ENCODE data around the gene DIAPH3. TPM values are rescaled to one million over a fixed set of nuclear protein-coding genes. Genes with fewer than 3 reads are reported as not detected.

DIAPH3 gene
- polyA plus RNA-seq, 1 of the 3 experiments (the other 2 are of a cell fraction) = 5.4 TPM

GRCh38 chr13:60080850-60081249, 82.9 kb downstream of the DIAPH3 start:
- no peaks in the 10 kb centered on the region for H3K9me2 ChIP-seq
- 95% methylated on average over 1 of the region's 1 CpG for WGBS (ENCODE audit: low lambda C conversion rate)
- H3K79me2 ChIP-seq (ENCODE audit: insufficient read depth) = peaks cover 80% of the 10 kb centered on the region
- no peak overlapping the region for H3K9ac ChIP-seq
- H3K9me3 ChIP-seq = no peaks in the 10 kb centered on the region
- H3K36me3 ChIP-seq (replicated peaks in 1 of 2; ENCODE audit: control insufficient read depth in 1 of 2, insufficient read depth in 2 of 2, low read length in 1 of 2) = no peaks in the 10 kb centered on the region
- no peak overlapping the region for H2AFZ ChIP-seq (ENCODE audit: low read depth)
- no peaks in the 10 kb centered on the region for H4K20me1 ChIP-seq (ENCODE audit: insufficient read depth)
- no peak for DNase-seq
- no peak overlapping the region for H3K4me2 ChIP-seq
- H3K4me3 ChIP-seq (ENCODE audit: low read depth in 2 of 2, low read length in 1 of 2) = no peak overlapping the region
- POLR2A ChIA-PET = no interaction called here
- no peaks in the 10 kb centered on the region for H3K27me3 ChIP-seq (ENCODE audit: insufficient read depth)
- peaks cover 8% of the 10 kb centered on the region for H3F3A ChIP-seq (replicated peaks; ENCODE audit: insufficient read depth)
- TF ChIP-seq TCF12 (IDR thresholded peaks at IDR 0.05) = peak; percentile 61
- TF ChIP-seq, protein P1, sequence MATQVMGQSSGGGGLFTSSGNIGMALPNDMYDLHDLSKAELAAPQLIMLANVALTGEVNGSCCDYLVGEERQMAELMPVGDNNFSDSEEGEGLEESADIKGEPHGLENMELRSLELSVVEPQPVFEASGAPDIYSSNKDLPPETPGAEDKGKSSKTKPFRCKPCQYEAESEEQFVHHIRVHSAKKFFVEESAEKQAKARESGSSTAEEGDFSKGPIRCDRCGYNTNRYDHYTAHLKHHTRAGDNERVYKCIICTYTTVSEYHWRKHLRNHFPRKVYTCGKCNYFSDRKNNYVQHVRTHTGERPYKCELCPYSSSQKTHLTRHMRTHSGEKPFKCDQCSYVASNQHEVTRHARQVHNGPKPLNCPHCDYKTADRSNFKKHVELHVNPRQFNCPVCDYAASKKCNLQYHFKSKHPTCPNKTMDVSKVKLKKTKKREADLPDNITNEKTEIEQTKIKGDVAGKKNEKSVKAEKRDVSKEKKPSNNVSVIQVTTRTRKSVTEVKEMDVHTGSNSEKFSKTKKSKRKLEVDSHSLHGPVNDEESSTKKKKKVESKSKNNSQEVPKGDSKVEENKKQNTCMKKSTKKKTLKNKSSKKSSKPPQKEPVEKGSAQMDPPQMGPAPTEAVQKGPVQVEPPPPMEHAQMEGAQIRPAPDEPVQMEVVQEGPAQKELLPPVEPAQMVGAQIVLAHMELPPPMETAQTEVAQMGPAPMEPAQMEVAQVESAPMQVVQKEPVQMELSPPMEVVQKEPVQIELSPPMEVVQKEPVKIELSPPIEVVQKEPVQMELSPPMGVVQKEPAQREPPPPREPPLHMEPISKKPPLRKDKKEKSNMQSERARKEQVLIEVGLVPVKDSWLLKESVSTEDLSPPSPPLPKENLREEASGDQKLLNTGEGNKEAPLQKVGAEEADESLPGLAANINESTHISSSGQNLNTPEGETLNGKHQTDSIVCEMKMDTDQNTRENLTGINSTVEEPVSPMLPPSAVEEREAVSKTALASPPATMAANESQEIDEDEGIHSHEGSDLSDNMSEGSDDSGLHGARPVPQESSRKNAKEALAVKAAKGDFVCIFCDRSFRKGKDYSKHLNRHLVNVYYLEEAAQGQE (IDR thresholded peaks at IDR 0.05; ENCODE audit: low read depth, low read length) = no peak
- CTCF ChIA-PET = no interaction called here
- H3K27ac ChIP-seq (ENCODE audit: low read depth in 2 of 2, low read length in 1 of 2) = no peak overlapping the region
- H3K4me1 ChIP-seq (ENCODE audit: control insufficient read depth in 1 of 2, insufficient read depth in 2 of 2, low read depth in 1 of 2, low read length in 1 of 2) = peaks cover 0 to 24% of the 10 kb centered on the region in 2 experiments; a peak in 2 of 4 replicates

DNA sequence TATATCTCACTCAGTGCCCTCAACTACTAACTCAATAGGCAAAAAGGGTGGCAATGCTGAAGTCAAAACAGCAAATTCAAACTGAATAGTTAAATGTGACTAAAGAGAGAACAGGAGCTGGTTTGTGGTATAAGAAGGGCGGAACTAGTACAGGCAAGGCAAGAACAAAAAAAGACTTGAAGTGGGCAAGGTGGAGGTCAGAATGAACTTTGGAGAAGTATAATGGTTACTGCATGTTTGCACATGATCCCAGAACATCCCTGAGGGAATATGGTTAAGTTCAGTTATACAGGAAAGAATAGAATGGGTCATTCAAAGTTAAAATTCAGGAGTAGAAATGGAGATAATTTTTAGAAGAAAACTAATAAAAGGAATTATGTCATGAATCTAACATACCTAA, 85.5 kb downstream of the DIAPH3 start:
- Histone ChIP-seq H3K36me3 (replicated peaks in 1 of 2; ENCODE audit: control insufficient read depth in 1 of 2, insufficient read depth in 2 of 2, low read length in 1 of 2) (no peaks in the 10 kb centered on the region), H3K9ac (no peak overlapping the region), H3K4me3 (ENCODE audit: low read depth in 2 of 2, low read length in 1 of 2) (no peak overlapping the region), H3K9me2 (no peaks in the 10 kb centered on the region), H3K4me1 (ENCODE audit: control insufficient read depth in 1 of 2, insufficient read depth in 2 of 2, low read depth in 1 of 2, low read length in 1 of 2) (peaks cover 2 to 24% of the 10 kb centered on the region in 2 experiments; a peak in 3 of 4 replicates), H3K9me3 (no peaks in the 10 kb centered on the region), H4K20me1 (ENCODE audit: insufficient read depth) (no peaks in the 10 kb centered on the region), H3K27me3 (ENCODE audit: insufficient read depth) (no peaks in the 10 kb centered on the region), H3K79me2 (ENCODE audit: insufficient read depth) (peaks cover 66% of the 10 kb centered on the region), H2AFZ (ENCODE audit: low read depth) (peak overlapping the region; percentile 21; the same call in 1 of the 2 replicates), H3K4me2 (no peak overlapping the region), H3F3A (replicated peaks; ENCODE audit: insufficient read depth) (peaks cover 8% of the 10 kb centered on the region), H3K27ac (ENCODE audit: low read depth in 2 of 2, low read length in 1 of 2) (no peak overlapping the region)
- POLR2A ChIA-PET = no interaction called here
- CTCF ChIA-PET = no interaction called here
- DNase-seq = no peak
- 100% methylated on average over 1 of the region's 1 CpG for WGBS (ENCODE audit: low lambda C conversion rate)
- TF ChIP-seq YY1 (IDR thresholded peaks at IDR 0.05; ENCODE audit: low read depth) (no peak), MEF2A (IDR thresholded peaks at IDR 0.05; ENCODE audit: borderline replicate concordance, low read depth) (no peak), CHD2 (IDR thresholded peaks at IDR 0.05; ENCODE audit: low read length, partially characterized antibody) (no peak), NFIC (IDR thresholded peaks at IDR 0.05; ENCODE audit: borderline replicate concordance) (no peak), ZBTB33 (IDR thresholded peaks at IDR 0.05; ENCODE audit: borderline replicate concordance, low read depth) (no peak), FOSL2 (IDR thresholded peaks at IDR 0.05; ENCODE audit: borderline replicate concordance, low read depth) (no peak), NRF1 (IDR thresholded peaks at IDR 0.05; ENCODE audit: low read depth, low read length) (no peak), ELF1 (IDR thresholded peaks at IDR 0.05) (no peak)
- TF ChIP-seq, protein P2, sequence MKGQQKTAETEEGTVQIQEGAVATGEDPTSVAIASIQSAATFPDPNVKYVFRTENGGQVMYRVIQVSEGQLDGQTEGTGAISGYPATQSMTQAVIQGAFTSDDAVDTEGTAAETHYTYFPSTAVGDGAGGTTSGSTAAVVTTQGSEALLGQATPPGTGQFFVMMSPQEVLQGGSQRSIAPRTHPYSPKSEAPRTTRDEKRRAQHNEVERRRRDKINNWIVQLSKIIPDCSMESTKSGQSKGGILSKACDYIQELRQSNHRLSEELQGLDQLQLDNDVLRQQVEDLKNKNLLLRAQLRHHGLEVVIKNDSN (IDR thresholded peaks at IDR 0.05; ENCODE audit: borderline replicate concordance, low read depth) = no peak

All from SK-N-SH (cell line).